Measurements from ENCODE around the gene AXL. TPM values are rescaled to one million over a fixed set of nuclear protein-coding genes. Genes with fewer than 3 reads are reported as not detected.

AXL gene
- polyA plus RNA-seq, 5 donors = 24.3 to 42.3 (median 29.6) TPM

DNA sequence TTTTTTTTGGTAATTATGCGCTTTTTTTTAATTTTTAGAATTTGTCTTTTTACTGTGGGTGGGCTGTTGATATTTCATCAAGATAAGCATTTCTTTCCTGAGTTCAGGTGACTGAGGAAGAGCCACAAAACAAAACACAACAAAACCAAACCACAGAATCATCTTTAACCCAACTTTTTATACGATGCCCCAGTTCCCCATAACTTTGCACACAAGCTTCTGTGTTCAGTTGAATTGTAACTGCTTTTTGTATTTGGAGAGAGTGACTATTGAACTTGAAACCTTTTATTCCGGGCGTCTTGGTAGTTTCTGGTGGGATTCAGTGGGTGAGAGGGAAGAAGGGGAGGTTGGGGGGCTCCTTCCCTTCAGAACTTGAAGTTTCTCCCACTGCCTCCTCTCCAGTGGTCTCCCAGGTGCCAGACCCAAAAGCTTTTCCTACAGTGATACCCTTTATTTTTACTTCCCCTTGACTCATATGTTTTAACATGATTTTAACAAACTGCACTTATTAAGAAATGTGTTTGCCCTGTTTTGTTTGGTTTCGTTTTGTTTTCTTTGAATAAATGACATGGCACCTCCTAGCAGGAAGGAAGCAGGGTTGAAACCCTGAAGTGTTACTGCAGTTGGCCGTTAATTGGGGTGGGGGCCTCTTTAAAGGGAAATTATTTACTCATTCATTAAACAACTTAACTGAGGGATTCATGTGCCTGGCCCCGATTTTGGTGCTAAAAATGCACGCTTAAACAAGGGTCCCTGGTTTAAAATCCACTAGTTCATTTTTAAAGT, 88.3 kb downstream of the AXL start:
- DNase-seq = no peak

DNA sequence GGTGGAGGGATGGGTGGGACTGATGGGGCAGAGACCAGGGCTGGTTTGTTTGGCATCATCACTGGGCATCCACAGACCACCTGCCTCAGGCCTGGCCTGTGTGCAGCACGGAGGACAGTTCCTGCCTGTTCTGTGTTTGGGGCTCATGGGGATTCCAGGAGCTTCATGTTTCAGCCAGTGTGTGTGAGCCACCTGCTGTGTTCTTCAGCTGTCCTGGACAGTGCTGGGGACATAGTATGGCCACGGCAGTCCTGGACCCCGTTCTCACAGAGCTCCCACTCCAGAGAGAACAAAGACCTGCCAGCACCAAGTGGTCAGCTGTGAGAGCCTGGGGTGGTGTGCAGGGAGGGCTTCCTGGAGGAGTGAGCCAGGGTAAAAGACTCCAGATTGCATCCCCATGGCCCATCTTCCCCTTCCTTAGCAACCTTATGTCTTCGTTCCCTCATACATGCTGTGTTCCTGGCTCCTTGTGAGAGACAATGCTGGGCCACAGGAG, 89.0 kb downstream of the AXL start:
- no peak for DNase-seq

GRCh38 chr19:41308450-41309179, 89.6 kb downstream of the AXL start:
- peak; percentile 86 to 92 for DNase-seq

DNA sequence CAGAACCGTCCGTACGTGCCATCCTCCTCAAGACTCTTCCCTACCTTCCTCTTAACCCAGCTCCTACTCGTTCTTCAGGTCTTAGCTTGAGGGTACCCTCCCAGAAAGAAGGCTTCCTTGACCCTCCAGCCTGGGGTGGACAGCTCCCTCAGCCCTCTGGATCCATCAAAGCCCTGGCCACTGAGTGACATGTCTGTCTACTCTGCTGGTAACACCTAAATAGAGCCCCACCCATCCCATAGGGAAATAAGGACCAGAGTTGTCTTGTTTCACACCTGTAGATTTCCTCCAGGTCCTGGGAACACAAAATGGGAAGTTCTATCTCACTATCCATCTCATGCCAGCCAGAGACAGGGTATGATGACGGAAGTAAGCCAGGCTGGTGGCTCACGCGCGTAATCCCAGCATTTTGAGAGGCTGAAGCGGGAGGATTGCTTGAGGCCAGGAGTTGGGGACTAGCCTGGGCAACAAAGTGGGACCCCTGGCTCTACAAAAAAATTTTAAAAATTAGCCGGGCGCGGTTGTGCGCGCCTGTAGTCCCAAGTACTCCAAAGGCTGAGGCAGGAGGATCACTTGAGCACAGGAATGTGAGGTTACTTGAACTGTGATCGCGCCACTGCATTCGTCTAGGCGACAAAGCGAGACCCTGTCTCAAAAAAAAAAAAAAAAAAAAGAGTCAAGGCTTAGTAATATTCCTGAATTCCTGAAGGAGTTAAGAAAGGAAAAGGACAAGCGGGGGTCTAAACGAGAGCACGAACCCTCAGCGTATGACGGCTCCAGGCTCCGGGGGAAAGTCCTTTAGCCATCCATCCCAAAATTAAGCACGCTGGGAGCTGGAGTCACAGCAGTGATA, 90.4 kb downstream of the AXL start:
- no peak for DNase-seq

DNA sequence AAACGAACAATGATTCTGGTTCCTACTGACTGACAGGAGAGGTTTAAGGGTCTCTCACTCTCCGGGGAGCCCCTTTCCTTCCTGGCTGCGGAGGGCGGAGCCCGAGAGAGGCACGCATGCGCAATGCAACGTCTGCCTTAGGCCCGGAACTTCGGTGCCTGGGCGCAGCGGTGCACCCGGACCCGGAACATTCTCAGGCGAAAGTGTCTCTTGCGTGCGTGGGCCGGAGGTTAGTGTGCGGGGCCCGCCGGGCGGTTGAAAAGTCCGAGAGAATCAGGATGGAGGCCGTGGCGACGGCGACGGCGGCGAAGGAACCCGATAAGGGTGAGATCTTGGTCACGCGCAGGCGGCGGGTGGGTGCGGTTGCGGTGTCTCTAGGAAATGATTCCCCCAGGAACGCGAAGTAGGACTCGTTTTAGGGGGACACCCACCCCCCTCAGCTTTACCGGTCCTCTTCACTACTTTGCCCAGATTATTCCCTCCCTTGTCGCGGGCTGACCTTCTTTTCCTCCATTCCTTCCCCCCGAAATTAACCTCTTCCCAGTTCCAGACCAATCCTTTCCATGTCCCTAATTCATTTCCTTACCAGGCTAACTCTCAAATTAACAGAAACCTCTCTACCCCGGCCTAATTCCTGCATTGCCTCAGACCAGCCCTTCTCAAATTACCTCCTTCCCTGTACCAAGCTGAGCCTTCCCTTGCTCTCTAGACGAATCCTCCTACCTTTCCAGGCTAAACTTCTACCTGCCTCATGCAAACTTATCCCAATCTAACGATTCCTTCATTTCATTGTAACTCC, 91.2 kb downstream of the AXL start, which contains the start of gene CCDC97:
Gene CCDC97, plus strand, starts transcription at position 140 of the 799 bp plus-strand sequence. Its CDS starts 139 bp downstream, at position 279.
- DNase-seq = peak; percentile 94 to 95

- no peak for DNase-seq
Measured at GRCh38 chr19:41311072-41311471, 92.0 kb downstream of the AXL start.

Other genes starting within 250 kb of the AXL start
- gene CYP2B6, start 227.9 kb upstream of the AXL start, polyA plus RNA-seq (ENCODE audit: insufficient read depth in 1 of 5, insufficient read length in 5 of 5, low replicate concordance in 1 of 5) = under 1 TPM in 4 of 5 donors, not detected in 1; 0.08 to 0.28 (median 0.19) TPM
- gene CYP2A13, start 130.8 kb upstream of the AXL start, polyA plus RNA-seq (ENCODE audit: insufficient read depth in 1 of 5, insufficient read length in 5 of 5, low replicate concordance in 1 of 5) = under 1 TPM in 1 of 5 donors, not detected in 4; 0.30 TPM
- gene CYP2F1, start 104.8 kb upstream of the AXL start, polyA plus RNA-seq (ENCODE audit: insufficient read depth in 1 of 5, insufficient read length in 5 of 5, low replicate concordance in 1 of 5) = under 1 TPM; 0.16 to 0.42 (median 0.23) TPM
- 1 to 10 TPM; 1.8 to 5.7 (median 4.1) TPM for gene CYP2S1, start 26.0 kb upstream of the AXL start, polyA plus RNA-seq (ENCODE audit: insufficient read depth in 1 of 5, insufficient read length in 5 of 5, low replicate concordance in 1 of 5)
- gene HNRNPUL1, start 45.1 kb downstream of the AXL start, polyA plus RNA-seq (ENCODE audit: insufficient read depth in 1 of 5, insufficient read length in 5 of 5, low replicate concordance in 1 of 5) = 100 to 1,000 TPM; 195 to 226 (median 213) TPM
- 10 to 100 TPM; 28.8 to 39.3 (median 29.3) TPM for gene CCDC97, start 90.9 kb downstream of the AXL start, polyA plus RNA-seq (ENCODE audit: insufficient read depth in 1 of 5, insufficient read length in 5 of 5, low replicate concordance in 1 of 5)
- gene TGFB1, start 134.7 kb downstream of the AXL start, polyA plus RNA-seq (ENCODE audit: insufficient read depth in 1 of 5, insufficient read length in 5 of 5, low replicate concordance in 1 of 5) = 10 to 100 TPM; 23.8 to 41.2 (median 30.2) TPM
- gene B9D2, start 144.9 kb downstream of the AXL start, polyA plus RNA-seq (ENCODE audit: insufficient read depth in 1 of 5, insufficient read length in 5 of 5, low replicate concordance in 1 of 5) = 1 to 10 TPM; 6.3 to 8.8 (median 8.5) TPM
- gene TMEM91, start 157.3 kb downstream of the AXL start, polyA plus RNA-seq (ENCODE audit: insufficient read depth in 1 of 5, insufficient read length in 5 of 5, low replicate concordance in 1 of 5) = 10 to 100 TPM; 10.5 to 20.2 (median 17.6) TPM
- gene EXOSC5, start 178.1 kb downstream of the AXL start, polyA plus RNA-seq (ENCODE audit: insufficient read depth in 1 of 5, insufficient read length in 5 of 5, low replicate concordance in 1 of 5) = 10 to 100 TPM; 11.5 to 19.7 (median 14.7) TPM
- 10 to 100 TPM; 15.7 to 38.4 (median 31.3) TPM for gene BCKDHA, start 178.6 kb downstream of the AXL start, polyA plus RNA-seq (ENCODE audit: insufficient read depth in 1 of 5, insufficient read length in 5 of 5, low replicate concordance in 1 of 5)
- gene B3GNT8, start 208.2 kb downstream of the AXL start, polyA plus RNA-seq (ENCODE audit: insufficient read depth in 1 of 5, insufficient read length in 5 of 5, low replicate concordance in 1 of 5) = 1 to 10 TPM; 4.0 to 9.0 (median 5.9) TPM
- 10 to 100 TPM; 46.1 to 59.7 (median 52.9) TPM for gene DMAC2, start 220.7 kb downstream of the AXL start, polyA plus RNA-seq (ENCODE audit: insufficient read depth in 1 of 5, insufficient read length in 5 of 5, low replicate concordance in 1 of 5)
- under 1 TPM; 0.44 to 0.75 (median 0.55) TPM for gene ERICH4, start 223.9 kb downstream of the AXL start, polyA plus RNA-seq (ENCODE audit: insufficient read depth in 1 of 5, insufficient read length in 5 of 5, low replicate concordance in 1 of 5)